NCI-H2081 (cell line): Measurements from ENCODE around the gene ACCS.

Experiments used
- DNase-seq, 2 experiments: peaks; one replicate each; lab custom pipeline; 2025; lab: John Stamatoyannopoulos, UW

The ACCS gene, protein sequence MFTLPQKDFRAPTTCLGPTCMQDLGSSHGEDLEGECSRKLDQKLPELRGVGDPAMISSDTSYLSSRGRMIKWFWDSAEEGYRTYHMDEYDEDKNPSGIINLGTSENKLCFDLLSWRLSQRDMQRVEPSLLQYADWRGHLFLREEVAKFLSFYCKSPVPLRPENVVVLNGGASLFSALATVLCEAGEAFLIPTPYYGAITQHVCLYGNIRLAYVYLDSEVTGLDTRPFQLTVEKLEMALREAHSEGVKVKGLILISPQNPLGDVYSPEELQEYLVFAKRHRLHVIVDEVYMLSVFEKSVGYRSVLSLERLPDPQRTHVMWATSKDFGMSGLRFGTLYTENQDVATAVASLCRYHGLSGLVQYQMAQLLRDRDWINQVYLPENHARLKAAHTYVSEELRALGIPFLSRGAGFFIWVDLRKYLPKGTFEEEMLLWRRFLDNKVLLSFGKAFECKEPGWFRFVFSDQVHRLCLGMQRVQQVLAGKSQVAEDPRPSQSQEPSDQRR

DNA sequence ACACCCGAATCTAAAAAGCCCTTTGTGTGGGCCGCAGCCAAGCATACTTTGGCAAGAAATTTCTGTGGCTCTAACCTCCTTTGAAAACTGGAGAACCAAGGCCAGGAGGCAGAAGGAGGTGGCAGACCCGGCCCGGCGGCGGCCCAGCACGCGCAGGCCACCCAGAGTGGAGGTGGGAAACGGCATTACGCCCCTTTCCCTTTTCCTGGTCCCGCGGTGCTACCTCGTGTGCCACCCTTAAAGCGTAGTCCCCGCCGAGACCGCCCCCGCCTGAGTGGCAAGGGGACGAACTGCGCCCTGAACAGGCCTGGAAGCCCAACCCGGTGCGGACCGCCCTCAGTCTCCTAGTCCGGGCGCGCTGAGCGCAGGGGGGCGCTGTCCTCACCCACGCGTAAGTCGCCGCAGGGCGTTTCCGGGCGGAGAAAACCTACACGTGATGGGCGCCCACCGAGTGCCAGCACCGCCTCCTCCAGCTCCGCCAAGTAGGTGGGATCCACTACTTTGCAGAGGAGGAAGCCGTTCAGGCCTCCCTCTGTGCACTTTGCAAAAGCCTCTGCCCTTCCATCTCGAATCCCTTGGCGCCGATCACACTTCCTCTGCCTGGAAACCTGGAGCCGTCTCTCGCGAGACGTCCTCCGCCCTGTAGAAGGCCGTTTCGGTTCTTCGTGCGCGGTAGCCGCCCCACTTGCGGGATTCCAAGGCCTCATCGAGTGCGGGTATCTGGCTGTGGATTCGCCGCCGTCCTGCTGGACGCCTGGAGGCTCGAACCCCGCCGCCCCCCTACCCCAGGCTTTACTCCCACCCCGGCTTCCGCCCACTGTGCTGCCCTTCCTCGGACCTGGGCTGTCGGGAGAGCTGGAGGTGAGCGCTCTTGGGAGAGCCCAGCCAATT is at the start of gene ACCS:
Gene ACCS, plus strand, starts transcription at position 430 of the 891 bp plus-strand sequence. CDS start 1,358 bp downstream, outside the sequence.
- peak; percentile 89 to 93 for DNase-seq

DNA sequence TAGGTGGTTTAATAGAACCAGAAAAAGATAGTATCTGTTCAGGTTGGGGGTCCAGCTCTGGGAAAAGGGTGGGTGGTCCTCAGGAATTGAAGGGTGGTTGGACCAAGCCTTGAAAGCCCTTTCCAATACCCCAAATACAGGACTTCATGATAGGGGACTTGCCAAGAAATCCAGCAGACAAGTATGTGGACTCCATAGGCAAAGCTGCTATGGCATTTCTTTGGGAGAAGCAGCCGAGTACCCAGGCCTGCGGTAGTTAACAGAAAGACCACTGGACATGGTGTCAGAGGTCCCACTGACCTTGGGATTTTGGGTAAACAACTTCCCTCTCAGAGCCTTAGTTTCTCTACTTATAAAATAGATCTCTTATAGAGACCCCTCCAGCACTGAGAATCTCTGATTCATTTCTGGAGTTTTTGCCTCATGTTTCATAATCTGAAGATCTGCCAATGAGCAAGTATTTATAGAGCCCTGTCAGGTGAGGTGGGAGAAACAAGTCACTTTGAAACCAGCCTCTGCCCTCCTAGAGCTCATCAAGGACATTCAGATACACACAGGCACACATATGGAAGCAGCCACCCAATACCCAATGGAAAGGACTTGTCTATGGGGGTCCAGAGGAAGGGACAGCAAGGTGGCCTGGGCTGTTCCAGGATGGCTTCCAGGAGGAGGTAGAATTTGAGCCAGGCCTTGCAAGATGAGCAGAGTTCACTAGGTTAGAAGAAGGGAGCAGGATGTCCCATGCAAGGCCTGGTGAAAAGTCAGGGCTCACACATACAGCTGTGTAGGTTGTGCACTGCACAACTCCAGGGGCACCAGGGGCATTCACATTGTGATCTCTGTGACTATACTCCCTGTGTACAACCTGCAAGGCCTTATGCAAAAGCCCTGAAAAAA is 49.3 kb upstream of the ACCS start:
- DNase-seq: no peak

DNA sequence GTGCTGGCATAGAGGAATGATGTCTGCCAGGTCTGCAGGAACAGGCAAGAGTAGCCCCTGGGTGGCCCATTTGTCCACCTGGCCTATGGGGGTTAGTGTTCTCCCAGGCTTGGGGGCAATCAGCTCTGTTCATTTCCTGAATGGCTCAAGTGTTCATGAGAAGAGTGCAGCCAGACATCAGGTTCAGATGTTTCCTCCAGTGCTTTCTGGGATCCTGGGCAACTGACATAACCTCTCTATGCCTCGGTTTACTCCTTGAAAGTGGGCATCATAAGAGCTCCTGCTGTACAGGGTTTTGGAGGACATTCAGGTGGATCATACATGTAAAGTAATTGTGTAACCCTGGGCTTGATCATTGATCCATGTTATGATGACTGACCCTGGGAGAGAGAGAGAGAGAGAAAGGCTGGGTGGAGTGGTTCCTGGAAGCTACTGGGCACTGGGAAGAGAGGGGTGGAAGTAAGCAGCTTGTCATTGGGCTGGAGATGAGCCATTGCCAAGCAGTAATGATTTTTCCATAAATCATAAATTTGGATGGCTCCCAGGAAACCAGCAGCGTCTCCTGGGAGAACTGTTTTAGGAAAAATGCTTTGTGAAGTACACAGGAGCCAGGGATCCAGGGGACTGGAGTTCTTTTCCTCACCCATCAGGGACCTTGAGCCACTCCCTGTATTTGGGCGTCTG is 48.5 kb upstream of the ACCS start:
- no peak for DNase-seq

DNA sequence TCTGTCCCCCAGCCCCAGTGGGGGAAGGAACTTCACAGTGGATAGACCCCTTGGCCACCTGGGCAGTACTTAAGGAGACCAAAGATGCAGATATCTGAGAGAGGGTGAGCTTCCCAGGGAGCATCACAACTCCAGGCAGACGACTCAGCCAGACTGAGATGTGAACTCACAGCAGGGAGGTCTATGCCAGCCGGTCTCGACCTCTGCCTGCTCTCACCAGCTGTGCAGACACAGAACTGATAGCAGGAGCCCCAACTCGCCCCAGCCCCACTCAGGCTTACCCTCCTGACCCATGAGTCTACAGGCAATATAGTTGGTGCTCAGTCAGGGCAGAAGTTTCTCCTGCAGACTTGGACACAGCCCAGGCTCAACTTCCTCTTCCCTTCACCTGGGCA is 47.9 kb upstream of the ACCS start:
- no peak for DNase-seq

DNA sequence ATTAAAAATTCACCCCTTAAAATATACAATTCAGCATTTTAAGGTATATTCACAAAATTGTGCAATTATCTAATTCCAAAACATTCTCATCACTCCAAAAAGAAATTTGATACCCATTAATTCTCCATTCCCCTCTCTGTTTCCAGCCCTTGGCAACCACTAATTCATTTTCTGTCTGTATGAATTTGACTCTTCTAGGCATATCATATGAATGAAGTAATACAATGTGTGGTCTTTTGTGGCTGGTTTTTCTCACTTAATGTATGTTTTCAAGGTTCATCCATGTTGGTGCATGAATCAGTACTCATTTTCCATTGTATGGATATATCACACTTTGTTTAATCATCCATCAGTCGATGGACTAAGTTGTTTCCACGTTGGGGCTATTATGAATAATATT is 47.2 kb upstream of the ACCS start:
- DNase-seq: no peak

DNA sequence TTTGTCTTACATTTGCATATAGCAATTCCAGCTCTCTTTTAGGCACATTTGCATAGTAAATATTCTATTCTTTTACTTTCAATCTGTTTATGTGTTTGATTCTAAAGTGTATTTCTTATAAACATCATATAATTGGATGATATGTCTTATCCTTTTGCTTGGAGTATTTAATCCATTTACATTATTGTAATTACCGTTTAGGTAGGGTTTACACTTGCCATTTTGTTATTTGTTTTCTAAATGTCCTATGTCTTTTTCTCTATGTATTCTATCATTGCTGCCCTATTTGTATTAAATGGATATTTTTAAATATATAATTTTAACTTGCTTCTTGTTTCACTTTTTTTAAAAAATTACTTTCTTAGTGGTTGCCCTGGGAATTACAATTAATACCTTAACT is 41.1 kb upstream of the ACCS start:
- no peak for DNase-seq

DNA sequence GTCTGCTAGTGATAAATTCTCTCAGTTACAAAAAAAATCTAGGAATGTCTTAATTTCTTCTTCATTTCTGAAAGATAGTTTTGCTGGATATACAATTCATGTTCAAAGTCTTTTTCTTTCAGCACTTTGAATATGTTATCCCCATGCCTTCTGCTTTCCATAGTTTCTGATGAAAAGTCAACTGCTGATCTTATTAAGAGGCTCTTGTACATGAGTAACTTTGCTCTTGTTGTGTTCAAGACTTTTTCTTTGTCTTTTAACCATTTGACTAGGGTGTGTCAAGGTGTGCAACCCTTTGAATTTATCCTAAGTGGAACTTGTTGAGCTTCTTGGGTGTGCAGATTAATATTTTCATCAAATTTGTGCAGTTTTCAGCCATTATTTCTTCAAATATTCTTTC is 40.3 kb upstream of the ACCS start:
- no peak for DNase-seq

DNA sequence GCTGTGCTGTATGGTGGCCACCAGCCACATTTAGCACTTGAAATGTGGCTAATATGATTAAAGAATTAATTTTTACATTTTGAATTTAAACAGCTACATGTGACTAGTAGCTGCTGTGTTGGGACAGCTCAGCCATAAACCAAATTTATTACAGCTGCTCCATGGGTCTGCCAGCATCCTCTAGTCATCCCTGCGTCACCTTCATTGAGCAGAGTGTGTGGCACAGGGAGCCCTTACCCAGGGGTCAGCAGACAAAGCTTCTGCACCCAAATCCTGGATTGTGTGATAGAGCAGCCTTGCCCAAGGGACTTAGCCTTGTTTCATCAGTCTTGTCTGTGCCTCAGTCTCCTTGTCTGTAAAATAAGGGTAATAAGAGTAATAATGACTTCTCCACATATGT is 37.7 kb upstream of the ACCS start:
- DNase-seq: no peak

DNA sequence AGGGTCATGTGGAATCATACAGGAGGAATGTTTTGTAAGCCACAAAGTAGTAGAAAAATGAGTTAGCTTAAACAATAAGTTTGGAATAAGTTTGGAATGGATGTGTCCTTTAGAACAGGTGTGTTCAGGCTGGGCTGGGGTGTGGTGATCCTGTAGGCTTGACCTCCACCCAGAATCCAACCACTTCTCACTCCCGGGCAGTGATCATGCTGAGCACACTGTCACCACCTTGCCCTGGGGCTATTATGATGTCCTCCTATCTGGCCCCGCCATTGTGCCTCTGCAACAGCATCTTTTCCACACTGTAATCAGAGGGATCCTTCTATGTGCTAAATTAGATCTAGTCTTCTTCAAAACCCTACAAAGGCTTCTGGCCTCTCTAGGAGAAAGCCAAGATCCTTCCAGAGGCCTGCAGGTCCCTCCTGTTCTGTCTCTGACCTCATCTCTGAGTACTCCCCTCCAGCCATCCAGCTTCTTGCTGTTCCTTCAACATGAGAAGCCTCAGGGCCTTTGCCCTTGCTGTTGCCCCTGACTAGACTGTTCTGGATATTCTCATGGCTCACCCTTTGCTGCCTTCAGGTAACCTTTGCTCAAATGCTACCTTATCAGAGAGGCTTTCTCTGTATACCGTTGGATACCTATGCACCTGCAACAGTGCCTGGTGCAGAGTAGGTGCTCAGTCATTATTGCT is 37.1 kb upstream of the ACCS start:
- no peak for DNase-seq

DNA sequence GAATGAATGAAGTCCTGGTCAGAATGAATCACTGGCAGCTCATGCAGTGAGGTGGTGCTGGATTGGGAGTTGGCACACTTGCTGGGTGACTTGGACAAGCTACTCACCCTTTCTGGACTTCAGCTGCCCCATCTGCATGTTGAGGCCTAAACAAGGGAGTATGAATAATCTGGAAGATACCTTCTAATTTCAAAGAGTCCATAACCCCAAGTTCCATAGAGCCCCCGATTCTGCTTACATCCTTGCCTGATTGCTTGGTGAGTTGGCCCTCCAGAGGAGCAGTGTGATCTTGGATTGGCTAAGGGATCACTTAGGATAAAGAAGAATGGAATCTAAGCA is 36.6 kb upstream of the ACCS start:
- no peak for DNase-seq

DNA sequence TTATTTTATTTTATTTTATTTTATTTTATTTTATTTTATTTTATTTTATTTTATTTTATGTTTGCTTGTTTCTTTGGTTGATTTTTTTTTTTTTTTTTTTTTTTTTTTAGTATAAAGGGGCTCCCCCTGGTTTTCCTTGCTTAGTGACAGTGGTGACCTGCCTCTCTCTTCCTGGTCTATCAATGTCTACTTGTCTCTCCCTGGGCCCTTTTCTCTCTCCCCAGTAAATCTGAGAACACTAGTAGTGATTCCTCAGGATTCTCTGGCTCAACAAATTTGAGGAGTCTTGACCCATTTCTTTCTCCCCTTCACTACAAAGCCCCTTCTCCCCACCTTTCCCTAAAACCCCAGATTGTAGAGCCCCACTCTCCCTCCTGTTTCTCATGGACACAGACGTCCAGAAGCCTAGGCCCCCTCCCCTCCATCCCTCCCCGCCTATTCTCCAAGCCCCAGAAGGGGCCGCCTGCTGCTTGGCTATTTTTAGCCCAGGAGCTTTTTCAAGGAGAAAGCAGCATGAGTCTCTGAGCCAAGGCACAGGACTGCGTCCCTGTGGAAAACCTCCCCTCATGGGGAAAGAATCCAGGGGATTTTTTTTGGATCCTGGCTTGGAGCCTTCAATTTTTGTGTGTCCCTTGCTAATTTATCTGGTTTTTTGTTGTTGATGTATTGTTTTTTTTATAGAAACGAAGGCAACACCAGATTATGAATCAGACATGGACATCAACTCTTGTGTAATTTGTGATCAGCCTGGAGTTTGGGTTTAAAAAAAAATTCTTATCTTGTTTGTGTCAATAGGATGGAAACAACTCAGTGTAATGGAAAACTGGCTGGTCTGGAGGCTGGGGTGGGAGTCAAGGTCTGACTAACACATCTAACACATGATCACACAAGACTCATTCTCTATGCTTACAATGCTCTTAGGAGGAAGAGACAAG is 35.8 kb upstream of the ACCS start:
- DNase-seq: no peak

DNA sequence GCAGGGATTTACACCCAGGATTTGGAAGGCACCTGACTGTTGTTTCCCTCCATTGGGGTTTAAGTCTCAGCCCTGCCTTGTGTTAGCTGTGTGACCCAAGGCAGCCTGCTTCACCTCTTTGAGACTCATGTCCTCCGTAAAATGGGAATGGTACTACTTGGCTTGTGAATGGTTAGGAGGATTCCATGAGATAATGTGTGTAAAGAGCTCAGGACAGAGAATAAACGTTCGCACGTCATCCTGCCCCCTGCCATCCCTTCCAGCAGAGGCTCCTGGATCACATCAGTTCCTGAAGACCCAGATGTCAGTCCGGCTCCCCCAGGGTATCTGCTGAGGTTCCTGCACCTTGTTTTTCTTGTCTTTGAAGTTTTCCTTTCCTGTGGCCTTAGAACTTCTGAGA is 35.1 kb upstream of the ACCS start:
- no peak for DNase-seq

DNA sequence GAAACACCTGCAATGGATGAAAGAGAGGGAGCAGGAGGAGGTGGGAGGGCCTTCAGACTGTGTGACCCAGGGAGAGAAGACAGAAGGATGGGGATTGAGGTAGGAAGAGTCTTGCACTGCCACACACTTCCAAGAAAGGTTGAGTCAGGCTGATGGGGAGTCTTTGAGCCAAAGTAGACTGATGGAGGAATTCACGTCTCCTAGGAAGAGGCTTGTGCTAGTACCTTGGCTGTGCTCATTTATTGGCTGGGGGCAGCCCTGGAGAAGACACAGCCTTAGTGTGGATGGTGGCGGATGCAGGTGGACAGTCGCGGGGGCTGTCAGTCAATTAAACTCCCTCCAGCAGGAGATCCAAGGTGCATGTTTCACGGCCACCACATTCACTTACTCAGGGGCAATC is 34.5 kb upstream of the ACCS start:
- DNase-seq: no peak

DNA sequence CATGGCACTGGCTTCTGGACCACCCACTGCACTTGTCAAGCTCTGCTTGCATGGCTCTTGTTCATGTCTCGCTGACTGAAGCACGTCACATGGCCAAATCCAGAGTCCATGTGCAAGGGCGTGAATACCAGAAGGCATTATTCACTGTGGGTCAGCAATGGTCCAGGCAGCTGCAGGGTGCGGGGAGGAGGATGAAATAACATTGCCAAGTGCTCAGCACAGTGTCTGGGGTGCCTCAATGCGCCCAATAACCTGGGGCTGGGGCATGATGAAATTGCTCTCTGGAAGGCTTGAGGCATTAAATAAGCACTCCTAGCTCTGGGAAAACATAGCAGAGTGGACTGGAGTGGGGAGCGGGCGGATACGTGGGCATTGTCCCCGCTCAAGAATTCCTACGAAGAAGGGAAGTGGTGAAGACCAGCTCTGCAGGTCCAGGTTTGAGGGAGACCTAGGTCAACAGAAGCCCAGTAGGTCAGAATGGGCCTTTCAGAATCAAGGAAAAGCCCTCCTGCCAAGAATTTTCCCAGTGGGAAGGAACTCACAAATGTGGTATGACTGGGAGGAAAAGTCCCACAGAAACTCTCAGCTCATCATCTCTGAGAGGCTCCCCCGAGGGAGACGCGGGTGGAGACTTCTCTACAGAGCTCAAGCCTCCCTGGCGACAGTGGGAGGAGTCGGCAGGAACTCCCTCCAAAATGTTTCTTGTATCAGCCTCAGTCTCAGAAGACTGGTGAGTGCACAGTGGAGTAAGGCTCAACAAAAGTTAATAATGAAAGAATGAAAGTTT is 33.6 kb upstream of the ACCS start:
- DNase-seq: no peak

DNA sequence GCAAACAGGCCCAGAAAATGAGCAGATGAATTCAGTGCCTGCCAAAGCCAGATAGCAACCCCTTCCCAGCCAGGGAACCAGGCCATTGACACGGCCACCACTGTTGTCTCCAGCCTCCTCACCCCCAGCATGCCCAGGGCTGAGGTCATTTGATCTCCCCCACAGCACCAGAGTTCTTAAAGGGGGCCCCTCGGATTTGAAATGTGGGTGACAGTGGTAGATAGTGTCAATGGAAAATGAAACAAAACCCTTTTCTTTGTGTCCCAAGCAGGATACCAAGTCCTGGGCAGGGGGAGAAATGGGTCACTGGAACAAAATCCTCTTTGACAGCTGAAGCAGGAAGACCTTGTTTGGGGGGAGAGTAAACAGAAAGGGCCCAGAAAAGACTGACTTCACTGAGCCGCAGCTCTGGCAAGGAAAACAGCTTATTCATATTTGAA is 32.6 kb upstream of the ACCS start:
- no peak for DNase-seq

DNA sequence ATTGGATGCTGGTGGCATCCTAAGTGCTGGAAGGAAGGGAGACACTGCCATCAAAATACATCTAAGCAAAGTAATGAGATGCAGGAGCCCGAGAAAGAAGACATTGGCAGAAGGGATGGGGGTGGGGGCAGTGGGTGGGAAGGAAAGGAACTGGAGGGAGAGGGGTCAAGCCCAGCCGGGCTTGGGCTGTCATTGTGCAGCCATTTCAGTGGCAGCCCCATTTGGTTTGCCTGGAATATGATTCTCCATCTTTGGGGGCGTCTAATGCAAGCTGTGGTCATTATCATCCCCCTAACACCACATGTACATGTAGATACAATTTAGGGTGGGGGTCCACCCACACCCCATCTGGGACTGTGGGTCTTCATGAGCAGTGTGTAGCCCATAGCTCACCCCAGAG is 32.2 kb upstream of the ACCS start:
- DNase-seq: no peak

DNA sequence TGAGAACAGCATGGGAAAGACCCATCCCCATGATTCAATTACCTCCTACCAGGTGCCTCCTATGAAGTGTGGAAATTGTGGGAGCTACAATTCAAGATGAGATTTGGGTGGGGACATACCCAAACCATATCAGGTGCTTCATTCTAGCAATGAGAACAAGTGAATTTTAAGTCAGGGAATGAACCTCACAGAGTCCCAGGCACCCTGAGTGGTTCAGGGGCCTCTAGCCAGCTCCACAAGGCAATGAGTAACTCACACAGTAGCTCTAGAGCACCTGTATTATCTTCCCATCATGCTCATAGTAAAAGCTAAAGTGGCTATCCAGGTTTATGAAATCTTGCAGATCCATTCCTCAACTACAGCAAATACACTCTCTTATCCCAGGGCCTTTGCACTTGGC is 31.4 kb upstream of the ACCS start:
- DNase-seq: no peak

DNA sequence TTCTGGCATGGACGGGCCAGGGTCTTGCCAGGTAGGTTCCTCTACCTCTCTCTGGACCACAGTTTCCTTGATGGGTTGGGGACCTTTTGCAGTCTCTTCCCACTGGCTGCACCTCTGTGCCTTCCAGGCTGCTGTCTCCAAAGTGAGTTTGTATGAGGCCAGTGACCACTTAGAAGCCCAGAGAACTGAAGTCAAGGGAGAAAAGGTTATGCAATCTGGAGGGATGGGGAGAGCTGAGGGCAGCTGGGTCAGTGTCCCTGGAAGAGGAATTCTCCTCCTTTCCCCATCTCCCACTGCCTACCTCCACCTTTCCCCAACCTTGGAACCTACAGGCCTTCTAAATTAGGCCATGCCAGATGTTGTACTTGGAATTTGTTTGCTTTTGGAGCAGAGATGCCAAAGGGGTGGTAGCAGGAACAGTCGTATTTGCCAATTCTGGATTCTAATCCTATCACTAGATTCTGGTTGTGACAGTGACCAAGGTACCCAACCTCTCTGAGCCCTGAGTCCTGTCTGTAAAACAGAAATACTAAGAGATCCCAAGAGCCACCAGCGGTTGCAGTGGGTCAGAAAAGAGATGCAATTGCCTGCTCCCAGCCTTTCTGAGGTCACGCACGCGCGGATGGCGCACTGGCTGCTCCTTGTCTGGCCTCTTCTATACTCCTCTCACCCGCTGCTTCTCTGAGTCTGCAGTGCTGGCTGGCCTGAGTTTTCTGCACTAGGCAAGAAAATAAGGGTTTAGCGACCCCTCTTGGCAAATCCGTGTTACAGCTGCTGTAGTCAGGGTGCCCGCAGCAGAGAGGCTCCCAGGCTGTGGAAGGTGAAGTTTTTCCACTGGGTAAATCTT is 29.0 kb upstream of the ACCS start:
- DNase-seq: peak; percentile 52 to 61
